BJ (cell line): ENCODE measurements around the gene FITM1. TPM values are rescaled to one million over a fixed set of nuclear protein-coding genes. Genes with fewer than 3 reads are reported as not detected.
A peak's percentile ranks its signal among the peaks of the same experiment; 100 is the strongest.

Experiments used
- CTCF ChIA-PET: fragments of 350-600 bp; formaldehyde crosslinking; extraction: SDS; loops from one replicate; lab custom pipeline; 2021; ENCODE audit warnings: antibody characterized with exemption, inconsistent platforms; lab: Yijun Ruan, JAX
- POLR2A ChIA-PET: fragments of 300-600 bp; sonication (Branson Sonifier 250); formaldehyde crosslinking; extraction: SDS; loops from one replicate; lab custom pipeline; 2021; ENCODE audit warnings: antibody characterized with exemption; lab: Charles Lee
- DNase-seq: peaks from one replicate; pipeline ENCODE4 v3.0.0-alpha.2; 2011; ENCODE audit warnings: low read depth
- H3K27me3 ChIP-seq: 2 replicates; pipeline ENCODE4 v1.6.0; 2011; ENCODE audit warnings: low read length; ENCODE audit not compliant: control insufficient read depth, insufficient read depth
- H3K36me3 ChIP-seq: 2 replicates; pipeline ENCODE4 v1.5.1; 2011; ENCODE audit warnings: low read length; ENCODE audit not compliant: control insufficient read depth, insufficient read depth
- H3K4me3 ChIP-seq: 2 replicates; pipeline ENCODE4 v1.5.1; 2011; ENCODE audit warnings: low read depth, mild to moderate bottlenecking, control low read depth, low read length
- polyA plus RNA-seq: library from polyadenylated mRNA; depleted of rRNA; stranded (reverse); fragments of >200 nt; gene quantifications from 2 replicates; pipeline ENCODE4 v1.2.3, GENCODE V29; 2011
- TF ChIP-seq, protein P1 (sequence below): IDR thresholded peaks from 2 replicates; pipeline ENCODE4 v1.5.1; 2011; ENCODE audit warnings: low read depth, mild to moderate bottlenecking, control low read depth, inconsistent platforms, low read length, moderate library complexity; ENCODE audit not compliant: insufficient read depth

Gene FITM1
- polyA plus RNA-seq, 1 experiment = 0.10 TPM

GRCh38 chr14:24110060-24110459 lies 20.4 kb upstream of the FITM1 start:
- ChIA-PET CTCF (interaction anchor here (0.7 to 8.8 kb wide), 12 partner anchors 15 to 923 kb away, joined by 3 to 136 read pairs (median 4); partner anchors contain the start of genes CARMIL3, PCK2 and PSME1), POLR2A (no interaction called here)
- Histone ChIP-seq H3K27me3 (no peaks in the 10 kb centered on the region), H3K4me3 (no peak overlapping the region), H3K36me3 (no peaks in the 10 kb centered on the region)
- no peak for DNase-seq
- TF ChIP-seq, protein P1, sequence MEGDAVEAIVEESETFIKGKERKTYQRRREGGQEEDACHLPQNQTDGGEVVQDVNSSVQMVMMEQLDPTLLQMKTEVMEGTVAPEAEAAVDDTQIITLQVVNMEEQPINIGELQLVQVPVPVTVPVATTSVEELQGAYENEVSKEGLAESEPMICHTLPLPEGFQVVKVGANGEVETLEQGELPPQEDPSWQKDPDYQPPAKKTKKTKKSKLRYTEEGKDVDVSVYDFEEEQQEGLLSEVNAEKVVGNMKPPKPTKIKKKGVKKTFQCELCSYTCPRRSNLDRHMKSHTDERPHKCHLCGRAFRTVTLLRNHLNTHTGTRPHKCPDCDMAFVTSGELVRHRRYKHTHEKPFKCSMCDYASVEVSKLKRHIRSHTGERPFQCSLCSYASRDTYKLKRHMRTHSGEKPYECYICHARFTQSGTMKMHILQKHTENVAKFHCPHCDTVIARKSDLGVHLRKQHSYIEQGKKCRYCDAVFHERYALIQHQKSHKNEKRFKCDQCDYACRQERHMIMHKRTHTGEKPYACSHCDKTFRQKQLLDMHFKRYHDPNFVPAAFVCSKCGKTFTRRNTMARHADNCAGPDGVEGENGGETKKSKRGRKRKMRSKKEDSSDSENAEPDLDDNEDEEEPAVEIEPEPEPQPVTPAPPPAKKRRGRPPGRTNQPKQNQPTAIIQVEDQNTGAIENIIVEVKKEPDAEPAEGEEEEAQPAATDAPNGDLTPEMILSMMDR = no peak

- no peak for DNase-seq
- Histone ChIP-seq H3K27me3 (no peaks in the 10 kb centered on the region), H3K36me3 (no peaks in the 10 kb centered on the region), H3K4me3 (no peak overlapping the region)
- TF ChIP-seq, protein P1 = no peak
- ChIA-PET POLR2A (no interaction called here), CTCF (interaction anchor here (0.6 to 8.8 kb wide), 12 partner anchors 15 to 924 kb away, joined by 3 to 136 read pairs (median 4); partner anchors contain the start of genes CARMIL3, PCK2 and PSME1)
These were observed 19.9 kb upstream of the FITM1 start for GRCh38 chr14:24110523-24110922.

- H3K4me3 ChIP-seq = peak overlapping the region; percentile 59
- TF ChIP-seq, protein P1 = no peak
- POLR2A ChIA-PET = interaction anchor here (0.5 to 1.1 kb wide), 2 partner anchors 18 to 1131 kb away, joined by 3 to 4 read pairs; partner anchors contain the start of gene AJUBA
- CTCF ChIA-PET = interaction anchor here (2.3 to 2.6 kb wide), 3 partner anchors 47 to 184 kb away, joined by 7 to 15 read pairs (median 11); partner anchors contain the start of gene IRF9
- peaks cover 2% of the 10 kb centered on the region; the same call in 1 of the 2 replicates for H3K36me3 ChIP-seq
- DNase-seq = no peak
- no peaks in the 10 kb centered on the region for H3K27me3 ChIP-seq
These were observed 17.1 kb upstream of the FITM1 start for GRCh38 chr14:24113379-24113800.

DNA sequence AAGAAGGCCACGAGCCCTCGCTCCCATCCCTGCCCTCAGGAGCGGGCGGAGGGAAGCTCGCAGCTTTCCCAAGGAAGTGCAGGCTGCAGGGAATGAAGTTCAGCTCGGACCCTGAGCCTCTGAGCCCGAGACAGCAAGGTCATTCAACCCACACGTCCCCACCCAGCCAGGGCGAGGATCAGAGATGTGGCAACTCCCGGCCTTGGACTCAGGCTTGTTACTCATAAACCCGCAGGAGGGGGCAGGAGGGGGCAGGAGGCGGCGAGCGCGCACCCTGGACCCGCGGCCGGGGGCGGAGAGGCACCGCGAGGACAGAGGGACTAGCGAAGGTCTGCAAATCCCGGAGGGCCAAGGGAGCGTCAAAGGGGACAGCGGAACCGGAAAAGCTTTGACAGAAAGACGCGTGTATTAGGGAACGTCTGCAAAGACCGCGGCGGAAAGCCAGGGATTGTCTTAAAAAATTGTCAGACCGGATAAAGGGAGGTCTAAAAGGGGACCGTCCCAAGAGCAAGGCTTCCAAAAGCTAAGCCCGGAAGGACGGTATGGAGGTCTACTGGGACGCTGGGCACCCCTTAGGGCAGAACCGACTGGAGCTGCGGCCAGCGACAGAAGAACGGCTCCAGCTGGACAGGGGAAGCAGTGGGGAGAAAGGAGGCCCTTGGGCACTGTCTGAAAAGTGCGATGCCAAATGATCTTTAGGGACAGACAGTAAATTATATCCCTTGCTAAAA lies 16.5 kb upstream of the FITM1 start:
- Histone ChIP-seq H3K36me3 (peaks cover 7% of the 10 kb centered on the region; the same call in 1 of the 2 replicates), H3K4me3 (peak overlapping the region; percentile 59), H3K27me3 (no peaks in the 10 kb centered on the region)
- CTCF ChIA-PET = interaction anchor here (1.0 to 2.6 kb wide), 6 partner anchors 20 to 317 kb away, joined by 3 to 15 read pairs (median 6); partner anchors contain the start of genes IRF9 and PCK2
- POLR2A ChIA-PET = interaction anchor here (0.5 to 1.2 kb wide), 7 partner anchors 8 to 1131 kb away, joined by 3 to 6 read pairs (median 4); partner anchors contain the start of genes AJUBA, PCK2, PSME2 and RNF31
- TF ChIP-seq, protein P1 = no peak
- peak; percentile 54 for DNase-seq
